ENCODE results near the gene SDE2.
"Not testable (repeated sequence)": the region's sequence is repeated elsewhere in the genome, so short reads cannot be mapped to it uniquely, and the experiment has no call there.

The SDE2 gene

GRCh38 chr1:225999227-225999911 is at the start of gene SDE2:
TSS of gene SDE2 (minus strand) at chr1:225999343. CDS start at chr1:225999312, 31 bp downstream.
- peak; percentile 99 for DNase-seq (ENCODE audit: low read depth, low spot score)

GRCh38 chr1:226048886-226049285 is 49.7 kb upstream of the SDE2 start:
- no peak for DNase-seq (ENCODE audit: low read depth, low spot score)

- no peak for DNase-seq (ENCODE audit: low read depth, low spot score)
Observed at GRCh38 chr1:226047495-226047894, 48.4 kb upstream of the SDE2 start.

GRCh38 chr1:226046240-226046639 is 47.1 kb upstream of the SDE2 start:
- no peak for DNase-seq (ENCODE audit: low read depth, low spot score)

- no peak for DNase-seq (ENCODE audit: low read depth, low spot score)
Observed at GRCh38 chr1:226044514-226045101, 45.5 kb upstream of the SDE2 start.

GRCh38 chr1:226041419-226041818 is 42.3 kb upstream of the SDE2 start:
- no peak for DNase-seq (ENCODE audit: low read depth, low spot score)

- DNase-seq (ENCODE audit: low read depth, low spot score), result no peak
Observed at GRCh38 chr1:226038661-226039060, 39.5 kb upstream of the SDE2 start.

GRCh38 chr1:226035915-226036314 is 36.8 kb upstream of the SDE2 start:
- peak; percentile 14 for DNase-seq (ENCODE audit: low read depth, low spot score)

- DNase-seq (ENCODE audit: low read depth, low spot score), result no peak
Observed at GRCh38 chr1:226034482-226034881, 35.3 kb upstream of the SDE2 start.

GRCh38 chr1:226033991-226034390 is 34.8 kb upstream of the SDE2 start:
- DNase-seq (ENCODE audit: low read depth, low spot score), result no peak

- no peak for DNase-seq (ENCODE audit: low read depth, low spot score)
Observed at GRCh38 chr1:226033582-226033981, 34.4 kb upstream of the SDE2 start.

- no peak for DNase-seq (ENCODE audit: low read depth, low spot score)
Observed at GRCh38 chr1:226029568-226030225, 30.6 kb upstream of the SDE2 start.

- DNase-seq (ENCODE audit: low read depth, low spot score), result no peak
Observed at GRCh38 chr1:226029093-226029496, 30.0 kb upstream of the SDE2 start.

GRCh38 chr1:226027538-226028217 is 28.5 kb upstream of the SDE2 start:
- DNase-seq (ENCODE audit: low read depth, low spot score), result no peak

GRCh38 chr1:226026833-226027232 is 27.7 kb upstream of the SDE2 start:
- DNase-seq (ENCODE audit: low read depth, low spot score), result no peak

- no peak for DNase-seq (ENCODE audit: low read depth, low spot score)
Observed at GRCh38 chr1:226023735-226024134, 24.6 kb upstream of the SDE2 start.

- no peak for DNase-seq (ENCODE audit: low read depth, low spot score)
Observed at GRCh38 chr1:226021801-226022200, 22.7 kb upstream of the SDE2 start.

GRCh38 chr1:226021401-226021800 is 22.3 kb upstream of the SDE2 start:
- DNase-seq (ENCODE audit: low read depth, low spot score), result no peak

GRCh38 chr1:226019572-226019971 is 20.4 kb upstream of the SDE2 start:
- DNase-seq (ENCODE audit: low read depth, low spot score), result no peak

- no peak for DNase-seq (ENCODE audit: low read depth, low spot score)
Observed at GRCh38 chr1:226017070-226017469, 17.9 kb upstream of the SDE2 start.

- DNase-seq (ENCODE audit: low read depth, low spot score), result no peak
Observed at GRCh38 chr1:226009650-226010044, 10.5 kb upstream of the SDE2 start.

- not testable (repeated sequence) for DNase-seq (ENCODE audit: low read depth, low spot score)
Observed at GRCh38 chr1:226007126-226007892, 8.2 kb upstream of the SDE2 start.

Data from ELF-1 (cell line).